Diencephalon (tissue), 1 donor: Measurements from ENCODE around the gene LRRC38. TPM values are rescaled to one million over a fixed set of nuclear protein-coding genes. Genes with fewer than 3 reads are reported as not detected.

ENCODE experiments used
- total RNA-seq: library from RNA; depleted of rRNA; stranded (reverse); fragments of >200 nt; gene quantifications from one replicate; pipeline ENCODE4 v1.2.3, GENCODE V29; 2014

The LRRC38 gene
- total RNA-seq: 0.46 TPM

GRCh38 chr1:13513895-13514546, at the start of gene LRRC38:
TSS of gene LRRC38 (minus strand) at chr1:13514003. CDS start at chr1:13513593, 410 bp downstream.

Other genes starting within 250 kb of the LRRC38 start
- not detected for gene PRAMEF8, start 228.9 kb downstream of the LRRC38 start, total RNA-seq
- not detected for gene PRAMEF33, start 210.5 kb downstream of the LRRC38 start, total RNA-seq
- not detected for gene PRAMEF15, start 198.4 kb downstream of the LRRC38 start, total RNA-seq
- gene PRAMEF14, start 166.9 kb downstream of the LRRC38 start, total RNA-seq: not detected
- not detected for gene PRAMEF19, start 142.1 kb downstream of the LRRC38 start, total RNA-seq
- not detected for gene PRAMEF17, start 124.4 kb downstream of the LRRC38 start, total RNA-seq
- gene PRAMEF20, start 103.6 kb downstream of the LRRC38 start, total RNA-seq: not detected
- 11.8 TPM for gene PDPN, start 69.8 kb upstream of the LRRC38 start, total RNA-seq
- gene PRDM2, start 186.2 kb upstream of the LRRC38 start, total RNA-seq: 30.4 TPM